IgD-negative memory B cell (primary cell): Measurements from ENCODE around the gene MIP. TPM values are rescaled to one million over a fixed set of nuclear protein-coding genes. Genes with fewer than 3 reads are reported as not detected.
"Not testable (repeated sequence)": the region's sequence is repeated elsewhere in the genome, so short reads cannot be mapped to it uniquely, and the experiment has no call there.

Source experiments
- H3K27ac Mint-ChIP-seq, 3 donors: one replicate each; pipeline ENCODE4 v1.8.0; 2020 to 2022; ENCODE audit warnings: mild to moderate bottlenecking in 3 of 3, mixed read lengths in 3 of 3, moderate library complexity in 1 of 3
- H3K27me3 Mint-ChIP-seq: one replicate; pipeline ENCODE4 v1.8.0; 2021; ENCODE audit warnings: mixed read lengths
- H3K36me3 Mint-ChIP-seq: one replicate; pipeline ENCODE4 v1.8.0; 2020; ENCODE audit warnings: mild to moderate bottlenecking, mixed read lengths
- H3K4me1 Mint-ChIP-seq, 3 donors: one replicate each; pipeline ENCODE4 v1.8.0; 2020 to 2022; ENCODE audit warnings: mixed read lengths in 3 of 3, mild to moderate bottlenecking in 1 of 3
- H3K4me3 Mint-ChIP-seq, 4 donors: one replicate each; pipeline ENCODE4 v1.8.0; 2020 to 2022; ENCODE audit warnings: mild to moderate bottlenecking in 4 of 4, mixed read lengths in 4 of 4, moderate library complexity in 3 of 4
- H3K9me3 Mint-ChIP-seq, 3 donors: one replicate each; pipeline ENCODE4 v1.8.0; 2020 to 2021; ENCODE audit warnings: mixed read lengths in 3 of 3, mild to moderate bottlenecking in 1 of 3
- polyA plus RNA-seq: library from polyadenylated mRNA; unstranded; fragments of 300-500 nt; fragmentation: Illumina TruSeq; gene quantifications from one replicate; pipeline ENCODE4 v1.2.3, GENCODE V29; 2021

Gene MIP
- polyA plus RNA-seq, 1 donor from 2014 or later = not detected

DNA sequence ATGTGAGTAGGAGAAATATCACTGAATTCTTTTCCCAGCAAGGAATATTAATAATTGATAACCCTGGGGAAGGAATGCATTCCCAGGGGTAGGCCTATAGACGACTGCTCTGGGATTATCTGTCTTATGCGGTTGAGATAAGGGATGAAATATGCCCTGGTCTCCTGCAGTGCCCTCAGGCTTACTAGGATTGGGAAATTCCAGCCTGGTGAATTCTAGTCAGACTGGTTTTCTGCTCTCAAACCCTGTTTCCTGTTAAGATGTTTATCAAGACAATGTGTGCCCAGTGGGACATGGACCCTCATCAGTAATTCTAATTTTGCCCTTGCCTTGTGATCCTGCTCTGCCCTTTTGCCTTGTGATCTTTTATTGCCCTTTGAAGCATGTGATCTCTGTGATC, 11.2 kb downstream of the MIP start:
- H3K27me3 Mint-ChIP-seq, H3K9me3 Mint-ChIP-seq, H3K27ac Mint-ChIP-seq, H3K4me3 Mint-ChIP-seq, H3K36me3 Mint-ChIP-seq: not testable (repeated sequence)
- H3K4me1 Mint-ChIP-seq = peaks cover 12 to 22% (median 18%) of the 10 kb centered on the region in 3 donors

GRCh38 chr12:56437430-56438176, 16.9 kb downstream of the MIP start:
- no peaks in the 10 kb centered on the region for H3K9me3 Mint-ChIP-seq
- no peak overlapping the region for H3K4me3 Mint-ChIP-seq
- H3K36me3 Mint-ChIP-seq = peaks cover 8% of the 10 kb centered on the region
- H3K27me3 Mint-ChIP-seq = no peaks in the 10 kb centered on the region
- H3K4me1 Mint-ChIP-seq = peaks cover 5 to 6% (median 6%) of the 10 kb centered on the region in 3 donors
- peak overlapping the region in 2 of 3 donors; percentile 28 to 67 for H3K27ac Mint-ChIP-seq

DNA sequence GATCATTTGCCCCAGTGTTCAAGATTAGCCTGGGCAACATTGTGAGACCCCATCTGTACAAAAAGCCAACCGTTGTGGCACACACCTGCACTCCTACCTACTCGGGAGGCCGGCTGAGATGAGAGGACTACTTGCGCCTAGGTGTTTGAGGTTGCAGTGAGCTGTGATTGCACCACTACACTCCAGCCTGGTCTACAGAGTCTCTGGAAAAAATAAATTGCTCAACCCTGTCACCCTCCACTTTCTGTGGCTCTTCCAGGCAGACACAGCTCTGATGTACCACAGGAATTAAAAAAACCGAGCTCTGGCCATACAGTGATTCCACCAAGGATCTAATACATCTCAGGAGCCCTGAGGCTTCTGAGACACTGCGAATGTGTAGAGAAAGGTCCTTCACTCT, 19.6 kb downstream of the MIP start:
- Mint-ChIP-seq H3K36me3 (peaks cover 10% of the 10 kb centered on the region), H3K4me3 (no peak overlapping the region), H3K4me1 (peaks cover 0 to 8% (median 4%) of the 10 kb centered on the region in 3 donors), H3K27me3 (no peaks in the 10 kb centered on the region), H3K27ac (no peak overlapping the region), H3K9me3 (no peaks in the 10 kb centered on the region)

DNA sequence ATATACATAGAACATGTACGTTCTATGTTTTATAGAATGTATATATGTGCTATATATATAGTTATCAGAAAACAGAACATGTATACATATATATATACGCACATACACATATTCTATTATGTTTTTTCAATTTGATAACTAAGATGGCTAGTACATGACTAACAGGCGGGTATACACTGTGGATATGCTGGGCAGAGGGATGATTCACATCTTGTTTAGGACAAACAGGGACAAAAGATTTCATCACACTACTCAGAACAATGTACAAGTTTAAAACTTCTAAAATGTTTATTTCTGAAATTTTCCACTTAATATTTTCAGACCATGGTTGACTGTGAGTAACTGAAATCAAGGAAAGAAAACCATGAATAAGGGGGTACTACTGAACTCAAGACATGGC, 22.6 kb downstream of the MIP start:
- H3K36me3 Mint-ChIP-seq = peaks cover 10% of the 10 kb centered on the region
- H3K4me3 Mint-ChIP-seq = no peak overlapping the region
- no peaks in the 10 kb centered on the region for H3K27me3 Mint-ChIP-seq
- no peaks in the 10 kb centered on the region for H3K9me3 Mint-ChIP-seq
- no peak overlapping the region for H3K27ac Mint-ChIP-seq
- peaks cover 0 to 6% (median 0%) of the 10 kb centered on the region in 3 donors for H3K4me1 Mint-ChIP-seq

- Mint-ChIP-seq H3K4me1 (peaks cover 0 to 6% (median 0%) of the 10 kb centered on the region in 3 donors), H3K27ac (no peak overlapping the region), H3K36me3 (peaks cover 10% of the 10 kb centered on the region), H3K9me3 (no peaks in the 10 kb centered on the region), H3K4me3 (peak overlapping the region in 1 of 4 donors; percentile 73), H3K27me3 (no peaks in the 10 kb centered on the region)
These were observed 23.2 kb downstream of the MIP start for GRCh38 chr12:56431288-56431687.

DNA sequence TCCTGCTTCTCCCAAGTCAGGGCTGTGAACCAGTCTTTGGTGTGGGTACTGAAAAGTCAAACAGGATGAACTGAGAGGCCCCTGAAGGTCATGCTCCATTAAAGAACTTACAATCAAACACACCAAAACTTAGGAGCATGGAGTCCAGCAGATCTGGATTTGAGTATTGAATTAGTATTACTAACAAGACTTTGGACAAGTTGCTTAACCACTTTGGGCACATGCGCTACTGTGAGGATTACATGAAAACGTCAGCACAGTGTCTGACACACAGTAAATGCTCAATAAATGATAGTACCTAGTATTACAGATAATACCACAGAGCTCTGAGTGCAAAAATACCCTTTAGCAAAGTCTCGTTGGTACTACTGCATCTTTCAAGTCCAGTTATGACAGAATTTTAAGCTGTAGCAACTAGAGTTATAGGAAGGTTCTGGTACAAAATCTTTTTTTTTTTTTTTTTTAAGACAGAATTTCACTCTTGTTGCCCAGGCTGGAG, 28.5 kb downstream of the MIP start:
- Mint-ChIP-seq H3K4me3 (no peak overlapping the region), H3K27me3 (no peaks in the 10 kb centered on the region), H3K4me1 (peaks cover 0 to 1% (median 0%) of the 10 kb centered on the region in 3 donors), H3K27ac (peak overlapping the region in 1 of 3 donors; percentile 19), H3K36me3 (peaks cover 13% of the 10 kb centered on the region), H3K9me3 (no peaks in the 10 kb centered on the region)

GRCh38 chr12:56425193-56425592, 29.3 kb downstream of the MIP start:
- peaks cover 15% of the 10 kb centered on the region for H3K36me3 Mint-ChIP-seq
- no peaks in the 10 kb centered on the region for H3K9me3 Mint-ChIP-seq
- H3K27ac Mint-ChIP-seq = no peak overlapping the region
- peaks cover 0 to 1% (median 0%) of the 10 kb centered on the region in 3 donors for H3K4me1 Mint-ChIP-seq
- no peak overlapping the region for H3K4me3 Mint-ChIP-seq
- no peaks in the 10 kb centered on the region for H3K27me3 Mint-ChIP-seq

GRCh38 chr12:56420411-56420810, 34.0 kb downstream of the MIP start:
- Mint-ChIP-seq H3K4me3 (no peak overlapping the region), H3K27ac (no peak overlapping the region), H3K4me1 (no peaks in the 10 kb centered on the region), H3K9me3 (no peaks in the 10 kb centered on the region), H3K36me3 (peaks cover 17% of the 10 kb centered on the region), H3K27me3 (no peaks in the 10 kb centered on the region)

- Mint-ChIP-seq H3K27ac (no peak overlapping the region), H3K9me3 (no peaks in the 10 kb centered on the region)
These were observed 36.7 kb downstream of the MIP start for GRCh38 chr12:56417739-56418138.

DNA sequence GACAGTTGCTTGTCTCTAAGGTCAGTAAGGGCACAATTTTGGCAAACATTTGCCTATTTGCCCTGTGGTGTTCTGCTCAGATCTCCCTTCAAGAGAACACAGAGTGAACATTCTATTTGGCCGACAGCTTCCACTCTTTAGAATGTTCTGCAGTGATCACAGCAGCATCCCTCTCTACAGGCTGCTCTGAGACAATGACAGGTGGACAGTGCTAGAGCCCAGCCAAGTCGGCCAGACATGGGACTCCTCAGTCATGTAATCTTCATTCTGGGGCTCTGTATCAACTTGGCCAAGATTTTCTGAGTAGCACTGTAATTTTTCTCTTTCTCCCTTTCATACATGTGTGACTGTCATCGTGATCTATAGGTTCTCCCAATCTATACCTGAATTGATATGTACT, 40.1 kb downstream of the MIP start:
- H3K36me3 Mint-ChIP-seq = peaks cover 8% of the 10 kb centered on the region
- H3K9me3 Mint-ChIP-seq = no peaks in the 10 kb centered on the region
- no peaks in the 10 kb centered on the region for H3K27me3 Mint-ChIP-seq
- no peak overlapping the region for H3K4me3 Mint-ChIP-seq
- peaks cover 0 to 4% (median 0%) of the 10 kb centered on the region in 3 donors for H3K4me1 Mint-ChIP-seq
- peak overlapping the region in 1 of 3 donors; percentile 13 for H3K27ac Mint-ChIP-seq

More at GRCh38 chr12:56417739-56418138, 36.7 kb downstream of the MIP start:
- Mint-ChIP-seq H3K27me3 (no peaks in the 10 kb centered on the region), H3K36me3 (peaks cover 13% of the 10 kb centered on the region), H3K4me3 (no peak overlapping the region), H3K4me1 (peaks cover 0 to 2% (median 0%) of the 10 kb centered on the region in 3 donors)

- H3K9me3 Mint-ChIP-seq = no peaks in the 10 kb centered on the region
- H3K36me3 Mint-ChIP-seq = peaks cover 8% of the 10 kb centered on the region
- H3K4me1 Mint-ChIP-seq = peaks cover 0 to 4% (median 0%) of the 10 kb centered on the region in 3 donors
- no peaks in the 10 kb centered on the region for H3K27me3 Mint-ChIP-seq
- H3K4me3 Mint-ChIP-seq = no peak overlapping the region
- peak overlapping the region in 1 of 3 donors; percentile 61 for H3K27ac Mint-ChIP-seq
These were observed 41.1 kb downstream of the MIP start for GRCh38 chr12:56413392-56413791.

GRCh38 chr12:56411781-56412639, 42.4 kb downstream of the MIP start:
- Mint-ChIP-seq H3K27ac (no peak overlapping the region), H3K27me3 (no peaks in the 10 kb centered on the region), H3K36me3 (peaks cover 2% of the 10 kb centered on the region), H3K9me3 (no peaks in the 10 kb centered on the region), H3K4me1 (peaks cover 0 to 4% (median 0%) of the 10 kb centered on the region in 3 donors), H3K4me3 (no peak overlapping the region)

DNA sequence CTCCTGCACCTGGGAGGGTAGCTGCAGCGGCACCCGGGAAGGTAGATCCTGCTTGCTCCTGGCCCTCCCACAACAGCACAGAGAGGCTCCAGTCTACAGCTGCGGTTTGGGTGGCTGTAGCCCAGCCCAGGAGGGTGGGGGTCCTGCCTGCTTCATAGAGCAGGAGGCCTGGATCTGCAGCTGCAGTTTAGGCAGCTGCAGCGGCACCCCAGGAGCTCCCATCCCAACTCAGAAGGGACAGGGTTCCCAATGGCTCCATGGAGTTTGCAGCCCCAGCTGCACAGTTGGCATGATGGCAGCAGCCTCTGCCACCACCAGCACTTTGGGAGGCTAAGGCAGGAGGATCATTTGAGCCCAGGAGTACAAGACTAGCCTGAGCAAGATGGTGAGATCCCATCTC, 43.7 kb downstream of the MIP start:
- Mint-ChIP-seq H3K36me3 (no peaks in the 10 kb centered on the region), H3K27me3 (no peaks in the 10 kb centered on the region), H3K9me3 (no peaks in the 10 kb centered on the region), H3K4me3 (no peak overlapping the region), H3K4me1 (peaks cover 0 to 4% (median 0%) of the 10 kb centered on the region in 3 donors), H3K27ac (no peak overlapping the region)

GRCh38 chr12:56408799-56409417, 45.5 kb downstream of the MIP start:
- H3K27me3 Mint-ChIP-seq = no peaks in the 10 kb centered on the region
- no peak overlapping the region for H3K27ac Mint-ChIP-seq
- peaks cover 0 to 2% (median 0%) of the 10 kb centered on the region in 3 donors for H3K4me1 Mint-ChIP-seq
- H3K9me3 Mint-ChIP-seq = no peaks in the 10 kb centered on the region
- peaks cover 2% of the 10 kb centered on the region for H3K36me3 Mint-ChIP-seq
- no peak overlapping the region for H3K4me3 Mint-ChIP-seq

- H3K27me3 Mint-ChIP-seq, H3K4me1 Mint-ChIP-seq, H3K4me3 Mint-ChIP-seq, H3K36me3 Mint-ChIP-seq, H3K9me3 Mint-ChIP-seq: not testable (repeated sequence)
- peak overlapping the region in 1 of 3 donors; percentile 9 for H3K27ac Mint-ChIP-seq
These were observed 50.2 kb downstream of the MIP start for GRCh38 chr12:56404227-56404626.
